HepG2 (cell line): Measurements from ENCODE around the gene GFER. TPM values are rescaled to one million over a fixed set of nuclear protein-coding genes. Genes with fewer than 3 reads are reported as not detected.
A peak's percentile ranks its signal among the peaks of the same experiment; 100 is the strongest.

Source experiments
- CHD2 ChIP-seq: IDR thresholded peaks from 2 replicates; pipeline ENCODE4 v1.6.1; 2011; ENCODE audit warnings: low read depth, low read length, improper control_type of control experiment
- FOSL1 ChIP-seq: sonication (generic); formaldehyde crosslinking; IDR thresholded peaks from 2 replicates; pipeline ENCODE4 v1.9.0; 2021; ENCODE audit warnings: missing genetic modification reagents, borderline replicate concordance
- HNF1A ChIP-seq, 2 experiments: sonication (generic) in 1 of 2; formaldehyde crosslinking in 1 of 2; IDR thresholded peaks; 2 replicates each; pipeline versions ENCODE4 v1.4.0 to v1.6.1; 2016 to 2020; ENCODE audit warnings: borderline replicate concordance in 1 of 2, low read depth in 1 of 2, mild to moderate bottlenecking in 1 of 2, missing genetic modification reagents in 1 of 2
- HNRNPUL1 ChIP-seq: fragments of 200-400 bp; formaldehyde crosslinking; IDR thresholded peaks from 2 replicates; pipeline ENCODE4 v1.6.1; 2017; ENCODE audit warnings: low read depth, mild to moderate bottlenecking, low read length, moderate library complexity
- IKZF4 ChIP-seq: sonication (generic); formaldehyde crosslinking; IDR thresholded peaks from 2 replicates; pipeline ENCODE4 v1.5.1; 2020; ENCODE audit warnings: borderline replicate concordance, mild to moderate bottlenecking, low read depth, missing genetic modification reagents; ENCODE audit errors: not compliant biosample characterization
- MTF2 ChIP-seq: sonication (generic); formaldehyde crosslinking; IDR thresholded peaks from 2 replicates; pipeline ENCODE4 v1.5.0; 2020; ENCODE audit warnings: missing genetic modification reagents, borderline replicate concordance
- RNF2 ChIP-seq: fragments of 450-650 bp; conservative IDR thresholded peaks from 2 replicates; pipeline ENCODE4 v1.6.1; 2016; ENCODE audit warnings: low read depth
- STAT5B ChIP-seq: sonication (generic); formaldehyde crosslinking; IDR thresholded peaks from 2 replicates; pipeline ENCODE4 v1.4.0; 2020; ENCODE audit warnings: missing genetic modification reagents
- TRAFD1 ChIP-seq: sonication (generic); formaldehyde crosslinking; IDR thresholded peaks from 2 replicates; pipeline ENCODE4 v1.5.1; 2020; ENCODE audit warnings: missing genetic modification reagents, mild to moderate bottlenecking, borderline replicate concordance
- ZEB1 ChIP-seq: IDR thresholded peaks from 2 replicates; pipeline ENCODE4 v1.6.1; 2012; ENCODE audit warnings: mild to moderate bottlenecking, low read depth, inconsistent platforms; ENCODE audit not compliant: insufficient replicate concordance
- ZMAT3 ChIP-seq: sonication (generic); formaldehyde crosslinking; conservative IDR thresholded peaks from 2 replicates; pipeline ENCODE4 v1.7.0; 2021; ENCODE audit warnings: missing genetic modification reagents
- ZNF235 ChIP-seq: sonication (generic); formaldehyde crosslinking; IDR thresholded peaks from 2 replicates; pipeline ENCODE4 v1.8.1; 2023; ENCODE audit warnings: mild to moderate bottlenecking, missing genetic modification reagents, borderline replicate concordance
- ZNF703 ChIP-seq: sonication (generic); formaldehyde crosslinking; IDR thresholded peaks from 2 replicates; pipeline ENCODE4 v1.5.1; 2020; ENCODE audit warnings: missing genetic modification reagents, mild to moderate bottlenecking, moderate library complexity, borderline replicate concordance
- ZNF850 ChIP-seq: sonication (generic); formaldehyde crosslinking; conservative IDR thresholded peaks from 2 replicates; pipeline ENCODE4 v1.9.0; 2021; ENCODE audit warnings: mild to moderate bottlenecking, missing genetic modification reagents
- ZNF883 ChIP-seq: sonication (generic); formaldehyde crosslinking; IDR thresholded peaks from 2 replicates; pipeline ENCODE4 v1.5.1; 2020; ENCODE audit warnings: mild to moderate bottlenecking, missing genetic modification reagents; ENCODE audit errors: not compliant biosample characterization
- polyA plus RNA-seq, 8 experiments: library from polyadenylated mRNA; depleted of rRNA in 3 of 8; stranded (reverse) in 7 of 8; unstranded in 1 of 8; fragments of >200 nt; fragmentation: Illumina TruSeq in 4 of 8; extraction: Trizol in 4 of 8; gene quantifications; 2 replicates each; pipeline versions ENCODE4 v1.2.1 to v1.2.3, GENCODE V29; 2011 to 2016; ENCODE audit warnings: low read depth in 4 of 8, missing spikeins in 1 of 8, mixed read lengths in 1 of 8; ENCODE audit not compliant: insufficient read depth in 1 of 8
- total RNA-seq, 5 experiments: library from RNA; depleted of rRNA; stranded (reverse); fragments of >200 nt; fragmentation: Illumina TruSeq; extraction: Trizol; gene quantifications; 2 replicates each; pipeline ENCODE4 v1.2.3, GENCODE V29; 2016; ENCODE audit warnings: low read depth in 1 of 5
- TF ChIP-seq, protein P1 (sequence below): sonication (generic); formaldehyde crosslinking; IDR thresholded peaks from 2 replicates; pipeline ENCODE4 v1.5.0; 2020; ENCODE audit warnings: mild to moderate bottlenecking, missing genetic modification reagents
- TF ChIP-seq, protein P2 (sequence below): sonication (generic); formaldehyde crosslinking; IDR thresholded peaks from 2 replicates; pipeline ENCODE4 v1.5.0; 2020; ENCODE audit warnings: missing genetic modification reagents
- TF ChIP-seq, protein P3 (sequence below): sonication (generic); formaldehyde crosslinking; IDR thresholded peaks from 2 replicates; pipeline ENCODE4 v1.4.0; 2020; ENCODE audit warnings: mild to moderate bottlenecking, missing genetic modification reagents

GFER gene
- total and polyA plus RNA-seq, 2 of the 13 experiments (the other 11 are each of a cell fraction or from before 2014, with no cell fraction given), result 28.6 to 71.7 TPM

DNA sequence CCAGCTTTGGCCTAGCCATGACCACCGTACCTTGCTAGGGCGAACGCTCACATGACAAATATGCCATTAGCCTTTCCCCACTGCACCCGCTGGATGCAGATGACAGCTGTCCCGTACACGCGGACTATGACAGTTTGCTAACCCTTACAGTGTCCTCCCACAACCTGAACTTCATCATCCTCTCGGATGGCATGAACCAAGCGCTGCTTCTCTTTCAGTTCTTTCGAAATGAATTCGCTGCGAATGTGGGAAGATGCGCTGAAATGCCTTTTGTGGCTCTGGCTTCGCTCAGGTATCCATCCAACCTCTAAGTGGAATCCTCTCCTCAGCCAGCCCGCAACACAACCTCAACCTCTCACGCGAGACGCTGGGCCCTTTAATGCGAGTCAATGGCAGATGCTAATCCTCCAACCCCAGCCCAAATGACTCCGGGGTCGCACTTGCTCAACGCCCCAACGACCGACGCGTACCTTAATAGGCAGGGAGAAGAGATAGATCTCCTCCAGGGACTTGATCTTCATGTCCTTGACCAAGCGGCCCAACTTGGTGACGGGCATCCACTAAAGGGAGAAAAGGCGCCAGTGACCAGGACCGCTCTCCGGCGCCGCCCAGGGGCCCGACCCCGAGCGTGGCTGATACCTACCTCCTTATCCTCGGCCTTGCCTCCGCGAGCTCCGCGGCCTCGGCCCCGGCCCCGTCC is 20.0 kb upstream of the GFER start (continued):
- TF ChIP-seq ZNF235 (CRISPR knock-in tag) (no peak), FOSL1 (CRISPR knock-in tag) (0 out of 2 replicates have a peak, but pooled peaks have one; percentile 46), ZNF703 (no peak), HNRNPUL1 (no peak), IKZF4 (CRISPR knock-in tag) (no peak), ZNF883 (CRISPR knock-in tag) (no peak), ZMAT3 (CRISPR knock-in tag) (no peak; the same call in 1 of the 2 replicates), TRAFD1 (CRISPR knock-in tag) (no peak), RNF2 (no peak), HNF1A (IDR thresholded peaks at IDR 0.05; ENCODE audit: low read depth) (no peak), HNF1A (CRISPR knock-in tag; IDR thresholded peaks at IDR 0.05; ENCODE audit: borderline replicate concordance) (0 out of 2 replicates have a peak, but pooled peaks have one; percentile 22), ZNF850 (no peak), ZEB1 (no peak), CHD2 (no peak), MTF2 (no peak), STAT5B (CRISPR knock-in tag) (no peak)
- TF ChIP-seq, protein P1, sequence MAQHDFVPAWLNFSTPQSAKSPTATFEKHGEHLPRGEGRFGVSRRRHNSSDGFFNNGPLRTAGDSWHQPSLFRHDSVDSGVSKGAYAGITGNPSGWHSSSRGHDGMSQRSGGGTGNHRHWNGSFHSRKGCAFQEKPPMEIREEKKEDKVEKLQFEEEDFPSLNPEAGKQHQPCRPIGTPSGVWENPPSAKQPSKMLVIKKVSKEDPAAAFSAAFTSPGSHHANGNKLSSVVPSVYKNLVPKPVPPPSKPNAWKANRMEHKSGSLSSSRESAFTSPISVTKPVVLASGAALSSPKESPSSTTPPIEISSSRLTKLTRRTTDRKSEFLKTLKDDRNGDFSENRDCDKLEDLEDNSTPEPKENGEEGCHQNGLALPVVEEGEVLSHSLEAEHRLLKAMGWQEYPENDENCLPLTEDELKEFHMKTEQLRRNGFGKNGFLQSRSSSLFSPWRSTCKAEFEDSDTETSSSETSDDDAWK, result no peak
- TF ChIP-seq, protein P2, sequence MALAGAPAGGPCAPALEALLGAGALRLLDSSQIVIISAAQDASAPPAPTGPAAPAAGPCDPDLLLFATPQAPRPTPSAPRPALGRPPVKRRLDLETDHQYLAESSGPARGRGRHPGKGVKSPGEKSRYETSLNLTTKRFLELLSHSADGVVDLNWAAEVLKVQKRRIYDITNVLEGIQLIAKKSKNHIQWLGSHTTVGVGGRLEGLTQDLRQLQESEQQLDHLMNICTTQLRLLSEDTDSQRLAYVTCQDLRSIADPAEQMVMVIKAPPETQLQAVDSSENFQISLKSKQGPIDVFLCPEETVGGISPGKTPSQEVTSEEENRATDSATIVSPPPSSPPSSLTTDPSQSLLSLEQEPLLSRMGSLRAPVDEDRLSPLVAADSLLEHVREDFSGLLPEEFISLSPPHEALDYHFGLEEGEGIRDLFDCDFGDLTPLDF (CRISPR knock-in tag), result no peak
- TF ChIP-seq, protein P3, sequence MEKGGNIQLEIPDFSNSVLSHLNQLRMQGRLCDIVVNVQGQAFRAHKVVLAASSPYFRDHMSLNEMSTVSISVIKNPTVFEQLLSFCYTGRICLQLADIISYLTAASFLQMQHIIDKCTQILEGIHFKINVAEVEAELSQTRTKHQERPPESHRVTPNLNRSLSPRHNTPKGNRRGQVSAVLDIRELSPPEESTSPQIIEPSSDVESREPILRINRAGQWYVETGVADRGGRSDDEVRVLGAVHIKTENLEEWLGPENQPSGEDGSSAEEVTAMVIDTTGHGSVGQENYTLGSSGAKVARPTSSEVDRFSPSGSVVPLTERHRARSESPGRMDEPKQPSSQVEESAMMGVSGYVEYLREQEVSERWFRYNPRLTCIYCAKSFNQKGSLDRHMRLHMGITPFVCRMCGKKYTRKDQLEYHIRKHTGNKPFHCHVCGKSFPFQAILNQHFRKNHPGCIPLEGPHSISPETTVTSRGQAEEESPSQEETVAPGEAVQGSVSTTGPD (CRISPR knock-in tag), result no peak
